VCaP (cell line): ENCODE measurements around the gene SP6.

Source experiments
- H3K27ac ChIP-seq: fragments of 450-650 bp; 2 replicates; pipeline ENCODE4 v1.5.1; 2017
- CTCF ChIP-seq: fragments of 450-650 bp; conservative IDR thresholded peaks from 2 replicates; pipeline ENCODE4 v1.5.1; 2017; ENCODE audit warnings: mild to moderate bottlenecking, moderate library complexity

The SP6 gene

GRCh38 chr17:47860386-47860785 is 9.4 kb upstream of the SP6 start:
- no peak overlapping the region for H3K27ac ChIP-seq
- no peak for TF ChIP-seq CTCF

DNA sequence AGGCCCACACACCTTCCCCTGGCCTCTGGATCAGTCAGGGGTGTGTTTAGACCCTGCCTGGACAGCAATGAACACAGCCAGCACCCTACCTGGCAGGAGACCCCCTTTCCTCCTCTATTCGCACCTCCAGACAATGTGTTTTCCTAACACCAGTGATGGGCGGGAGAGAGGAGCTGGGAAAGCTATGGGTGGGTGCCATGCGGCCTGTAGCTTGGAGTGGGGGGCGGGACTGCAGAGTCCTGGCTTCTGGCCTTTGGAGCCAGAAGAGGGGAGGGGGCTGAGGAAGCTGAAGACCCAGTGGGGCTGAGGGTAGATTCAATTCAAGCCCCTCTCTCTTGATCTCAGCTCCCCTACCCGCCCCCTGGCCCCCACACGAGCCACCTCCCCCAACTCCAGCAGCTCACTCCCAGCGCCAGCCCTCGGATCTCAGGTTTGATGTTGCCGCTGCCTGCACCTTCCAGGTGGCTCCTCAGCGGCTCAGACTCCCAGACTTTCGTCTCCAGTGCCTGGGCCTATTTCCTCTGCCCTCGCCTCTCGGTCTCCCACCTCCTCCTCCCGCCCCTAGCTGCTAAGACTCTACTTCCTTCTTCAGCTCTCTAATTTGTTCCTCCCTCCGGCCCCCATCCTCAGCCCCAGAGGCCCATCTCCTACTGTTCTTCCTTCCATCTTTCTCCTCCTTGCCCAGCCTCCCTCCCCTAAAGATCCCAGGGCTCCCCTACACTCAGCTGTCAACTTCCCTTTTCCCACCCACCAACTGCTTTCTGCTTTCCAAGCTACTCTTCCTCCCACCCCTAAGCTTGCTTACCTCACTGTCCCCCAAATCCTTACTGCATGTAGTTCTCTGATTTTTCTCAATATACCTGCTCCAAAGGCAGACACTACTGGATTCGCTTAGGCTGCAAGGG is 6.8 kb upstream of the SP6 start:
- H3K27ac ChIP-seq = no peak overlapping the region
- no peak for TF ChIP-seq CTCF

DNA sequence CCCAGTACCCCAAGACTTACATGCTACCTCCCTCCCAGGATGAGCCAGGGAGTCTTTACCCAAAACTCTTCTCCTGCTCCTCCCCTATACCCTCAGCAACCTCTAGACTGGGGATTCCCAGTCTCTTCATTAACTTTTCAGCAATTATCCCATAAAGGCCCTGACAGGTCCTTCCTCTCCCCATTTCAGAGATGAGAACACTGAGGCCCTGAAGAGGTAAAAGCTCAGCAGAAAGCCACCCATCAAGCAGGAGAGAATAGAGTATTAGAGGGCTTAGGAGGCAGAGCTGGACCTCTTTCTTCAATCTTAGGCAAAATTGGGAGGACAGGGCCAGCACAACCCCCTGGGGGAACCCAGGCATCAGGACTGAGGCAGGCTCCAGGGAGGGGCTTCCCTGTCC is 5.9 kb upstream of the SP6 start:
- H3K27ac ChIP-seq = no peak overlapping the region

DNA sequence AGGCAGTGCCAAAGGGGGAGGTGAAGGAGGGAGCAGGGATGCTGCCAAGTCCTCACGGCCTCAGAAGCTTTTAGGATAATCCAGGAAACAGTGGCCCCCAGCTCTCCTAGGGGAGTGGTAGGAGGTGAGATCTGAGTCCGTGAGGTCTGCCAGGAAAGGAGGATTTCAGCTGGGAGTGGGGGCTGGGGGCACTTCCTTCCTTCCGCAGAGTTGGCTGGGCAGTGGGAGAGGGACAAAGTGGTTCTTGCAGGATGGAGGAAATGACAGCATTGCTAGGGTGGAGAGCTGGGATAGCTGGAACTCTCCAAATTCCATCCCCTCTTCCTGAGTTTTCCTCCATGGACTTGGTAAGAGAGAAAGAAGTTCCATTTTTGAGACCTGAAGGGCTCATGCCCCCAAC is 4.8 kb upstream of the SP6 start:
- TF ChIP-seq CTCF = no peak
- no peak overlapping the region for H3K27ac ChIP-seq

More for the DNA sequence above, 5.9 kb upstream of the SP6 start:
- TF ChIP-seq CTCF = no peak

GRCh38 chr17:47853616-47854015 is 2.7 kb upstream of the SP6 start:
- no peak for TF ChIP-seq CTCF

DNA sequence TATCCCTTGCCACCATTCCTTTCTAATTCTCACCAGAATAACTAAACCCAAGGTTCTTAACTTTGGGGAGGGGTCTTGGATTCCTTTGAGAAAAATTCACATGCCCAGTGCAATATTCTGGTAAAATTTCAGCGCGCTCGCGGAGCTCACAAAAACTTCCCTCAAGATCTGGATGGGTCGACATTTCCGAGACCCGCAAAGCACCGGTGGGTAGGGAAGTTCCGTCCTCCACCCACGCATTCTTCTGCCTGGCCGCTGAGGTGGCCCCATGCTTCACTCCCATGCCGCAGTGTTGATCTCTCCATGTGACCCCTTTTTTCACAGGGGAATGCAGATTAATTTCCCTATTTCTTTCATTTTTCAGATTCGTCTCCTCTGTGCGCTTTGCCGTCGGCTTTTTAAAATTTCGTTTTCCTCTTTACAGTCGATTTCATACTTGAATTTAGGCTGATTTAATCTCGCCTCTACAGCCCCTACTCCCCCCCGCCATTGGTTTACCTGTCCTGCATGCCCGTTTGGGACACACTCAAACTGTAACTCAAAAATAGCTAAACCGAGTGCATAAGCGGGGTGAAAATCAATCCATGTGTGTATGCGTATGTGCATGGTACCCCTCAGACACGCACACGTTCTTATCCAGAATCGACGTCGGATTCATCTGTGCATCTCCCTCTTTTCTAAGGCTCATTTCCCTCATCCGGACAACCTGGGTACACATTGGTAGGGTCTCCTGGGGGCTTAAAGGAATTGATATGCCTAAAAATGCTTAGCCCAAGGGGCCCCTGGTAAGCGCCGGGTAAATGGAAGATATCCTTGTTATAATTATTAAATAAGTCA is 1.4 kb upstream of the SP6 start:
- H3K27ac ChIP-seq = no peak overlapping the region
- TF ChIP-seq CTCF = no peak

More at GRCh38 chr17:47853616-47854015, 2.7 kb upstream of the SP6 start:
- no peak overlapping the region for H3K27ac ChIP-seq

- H3K27ac ChIP-seq = peak overlapping the region; percentile 83; the same call in 1 of the 2 replicates
- no peak for TF ChIP-seq CTCF
Measured at GRCh38 chr17:47851764-47852112, 775 bp upstream of the SP6 start.
